OCI-LY7 (cell line): ENCODE results near the gene WNT3A. TPM values are rescaled to one million over a fixed set of nuclear protein-coding genes. Genes with fewer than 3 reads are reported as not detected.

Experiments
- BruUV-seq: library from RNA; stranded (reverse); fragments of 400-500 nt; replicated peaks from 2 replicates; lab custom pipeline; 2021; lab: Mats Ljungman, UMichigan
- CTCF ChIA-PET: fragments of 300-600 bp; sonication (Branson Sonifier 250); formaldehyde crosslinking; loops from one replicate; lab custom pipeline; 2022; ENCODE audit warnings: antibody characterized with exemption; ENCODE audit not compliant: unreplicated experiment; lab: Charles Lee
- POLR2A ChIA-PET: fragments of 300-600 bp; sonication (Branson Sonifier 250); formaldehyde crosslinking; loops from one replicate; lab custom pipeline; 2022; ENCODE audit warnings: antibody characterized with exemption; lab: Charles Lee
- DNase-seq: peaks from one replicate; pipeline ENCODE4 v3.0.0-alpha.2; 2015; ENCODE audit warnings: low spot score
- H2AFZ ChIP-seq: fragments of 200-600 bp; sonication (generic), shearing (Covaris generic); 2 replicates; pipeline ENCODE4 v1.6.1; 2014; ENCODE audit warnings: mild to moderate bottlenecking, antibody characterized with exemption, low read length, moderate library complexity
- H3K27ac ChIP-seq: fragments of 200-600 bp; sonication (generic); 2 replicates; pipeline ENCODE4 v1.5.1; 2014; ENCODE audit warnings: mixed run types, low read depth, mild to moderate bottlenecking, moderate library complexity, low read length, inconsistent platforms; ENCODE audit not compliant: poor library complexity, severe bottlenecking
- H3K36me3 ChIP-seq: fragments of 200-600 bp; sonication (generic); 2 replicates; pipeline ENCODE4 v1.6.1; 2014; ENCODE audit warnings: mild to moderate bottlenecking, antibody characterized with exemption, low read length, moderate library complexity, mixed read lengths; ENCODE audit not compliant: insufficient read depth
- H3K4me1 ChIP-seq: fragments of 200-600 bp; sonication (generic); 2 replicates; pipeline ENCODE4 v1.5.1; 2014; ENCODE audit warnings: mild to moderate bottlenecking, low read length; ENCODE audit not compliant: insufficient read depth, poor library complexity, severe bottlenecking
- H3K4me2 ChIP-seq: fragments of 200-600 bp; sonication (generic); 2 replicates; pipeline ENCODE4 v1.6.1; 2014; ENCODE audit warnings: mild to moderate bottlenecking, low read length
- H3K4me3 ChIP-seq: fragments of 200-600 bp; sonication (generic); 2 replicates; pipeline ENCODE4 v1.5.1; 2014; ENCODE audit warnings: mild to moderate bottlenecking, low read depth, low read length; ENCODE audit not compliant: poor library complexity, severe bottlenecking
- H3K79me2 ChIP-seq: fragments of 200-600 bp; sonication (generic); 2 replicates; pipeline ENCODE4 v1.6.1; 2016; ENCODE audit warnings: low read depth, mild to moderate bottlenecking, low read length, moderate library complexity, mixed read lengths; ENCODE audit not compliant: insufficient read depth
- H3K9me2 ChIP-seq: fragments of 200-600 bp; sonication (generic); 2 replicates; pipeline ENCODE4 v1.6.1; 2016; ENCODE audit warnings: mild to moderate bottlenecking, low read length, mixed read lengths; ENCODE audit not compliant: insufficient read depth
- H3K9me3 ChIP-seq: fragments of 200-600 bp; sonication (generic); 2 replicates; pipeline ENCODE4 v1.6.1; 2014; ENCODE audit warnings: mild to moderate bottlenecking, mixed run types, low read length, mixed read lengths
- H4K20me1 ChIP-seq: fragments of 200-600 bp; sonication (generic); 2 replicates; pipeline ENCODE4 v1.6.1; 2014; ENCODE audit warnings: mild to moderate bottlenecking, antibody characterized with exemption, low read length, moderate library complexity, mixed read lengths; ENCODE audit not compliant: insufficient read depth
- EZH2phosphoT487 ChIP-seq: fragments of 200-600 bp; sonication (generic); IDR thresholded peaks from 2 replicates; pipeline ENCODE4 v1.6.1; 2018; ENCODE audit warnings: low read depth, borderline replicate concordance, mild to moderate bottlenecking, mixed run types, antibody characterized with exemption, low read length, moderate library complexity, mixed read lengths
- intact Hi-C: fragments of 100-400 bp; cut with micrococcal nuclease; formaldehyde crosslinking; loops from one replicate; pipeline ENCODE4 v1.10.0; 2022; ENCODE audit not compliant: unreplicated experiment
- total RNA-seq, 2 experiments: library from RNA; depleted of rRNA in 1 of 2; stranded (reverse); fragments of >200 nt in 1 of 2; shearing (Covaris generic) in 1 of 2; gene quantifications; 2 replicates each; pipeline ENCODE4 v1.2.3, GENCODE V29; 2014 to 2022
- TF ChIP-seq, protein P1 (sequence below): fragments of 200-600 bp; sonication (generic); conservative IDR thresholded peaks from 2 replicates; pipeline ENCODE4 v1.5.1; 2014; ENCODE audit warnings: mild to moderate bottlenecking, antibody characterized with exemption, low read length, moderate library complexity, mixed read lengths

WNT3A gene
- total RNA-seq, 2 experiments from 2014 or later, result not detected

GRCh38 chr1:228101994-228102790, 95.4 kb downstream of the WNT3A start:
- H2AFZ ChIP-seq, result no peak overlapping the region
- H3K4me2 ChIP-seq, result peak overlapping the region; percentile 74
- ChIA-PET CTCF (no interaction called here), POLR2A (interaction anchor here (0.5 kb wide), 1 partner anchor 20 kb away, joined by 4 read pairs; no protein-coding TSS in a partner anchor)
- H3K4me3 ChIP-seq, result peak overlapping the region; percentile 81
- H3K4me1 ChIP-seq, result peaks cover 23% of the 10 kb centered on the region
- no peaks in the 10 kb centered on the region; the same call in 1 of the 2 replicates for H4K20me1 ChIP-seq
- peak overlapping the region; percentile 14 for H3K27ac ChIP-seq
- peaks cover 53% of the 10 kb centered on the region for H3K36me3 ChIP-seq
- intact Hi-C loops, result loop anchor here (1.0 kb wide), 2 partner anchors 18 to 103 kb away; no protein-coding TSS in a partner anchor
- H3K9me3 ChIP-seq, result no peaks in the 10 kb centered on the region
- TF ChIP-seq, protein P1, sequence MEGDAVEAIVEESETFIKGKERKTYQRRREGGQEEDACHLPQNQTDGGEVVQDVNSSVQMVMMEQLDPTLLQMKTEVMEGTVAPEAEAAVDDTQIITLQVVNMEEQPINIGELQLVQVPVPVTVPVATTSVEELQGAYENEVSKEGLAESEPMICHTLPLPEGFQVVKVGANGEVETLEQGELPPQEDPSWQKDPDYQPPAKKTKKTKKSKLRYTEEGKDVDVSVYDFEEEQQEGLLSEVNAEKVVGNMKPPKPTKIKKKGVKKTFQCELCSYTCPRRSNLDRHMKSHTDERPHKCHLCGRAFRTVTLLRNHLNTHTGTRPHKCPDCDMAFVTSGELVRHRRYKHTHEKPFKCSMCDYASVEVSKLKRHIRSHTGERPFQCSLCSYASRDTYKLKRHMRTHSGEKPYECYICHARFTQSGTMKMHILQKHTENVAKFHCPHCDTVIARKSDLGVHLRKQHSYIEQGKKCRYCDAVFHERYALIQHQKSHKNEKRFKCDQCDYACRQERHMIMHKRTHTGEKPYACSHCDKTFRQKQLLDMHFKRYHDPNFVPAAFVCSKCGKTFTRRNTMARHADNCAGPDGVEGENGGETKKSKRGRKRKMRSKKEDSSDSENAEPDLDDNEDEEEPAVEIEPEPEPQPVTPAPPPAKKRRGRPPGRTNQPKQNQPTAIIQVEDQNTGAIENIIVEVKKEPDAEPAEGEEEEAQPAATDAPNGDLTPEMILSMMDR, result peak; percentile 46; the same call in 1 of the 2 replicates
- TF ChIP-seq EZH2phosphoT487, result no peak
- no TSS peak for BruUV-seq
- no peaks in the 10 kb centered on the region for H3K79me2 ChIP-seq
- H3K9me2 ChIP-seq, result no peaks in the 10 kb centered on the region
- DNase-seq, result peak; percentile 57

DNA sequence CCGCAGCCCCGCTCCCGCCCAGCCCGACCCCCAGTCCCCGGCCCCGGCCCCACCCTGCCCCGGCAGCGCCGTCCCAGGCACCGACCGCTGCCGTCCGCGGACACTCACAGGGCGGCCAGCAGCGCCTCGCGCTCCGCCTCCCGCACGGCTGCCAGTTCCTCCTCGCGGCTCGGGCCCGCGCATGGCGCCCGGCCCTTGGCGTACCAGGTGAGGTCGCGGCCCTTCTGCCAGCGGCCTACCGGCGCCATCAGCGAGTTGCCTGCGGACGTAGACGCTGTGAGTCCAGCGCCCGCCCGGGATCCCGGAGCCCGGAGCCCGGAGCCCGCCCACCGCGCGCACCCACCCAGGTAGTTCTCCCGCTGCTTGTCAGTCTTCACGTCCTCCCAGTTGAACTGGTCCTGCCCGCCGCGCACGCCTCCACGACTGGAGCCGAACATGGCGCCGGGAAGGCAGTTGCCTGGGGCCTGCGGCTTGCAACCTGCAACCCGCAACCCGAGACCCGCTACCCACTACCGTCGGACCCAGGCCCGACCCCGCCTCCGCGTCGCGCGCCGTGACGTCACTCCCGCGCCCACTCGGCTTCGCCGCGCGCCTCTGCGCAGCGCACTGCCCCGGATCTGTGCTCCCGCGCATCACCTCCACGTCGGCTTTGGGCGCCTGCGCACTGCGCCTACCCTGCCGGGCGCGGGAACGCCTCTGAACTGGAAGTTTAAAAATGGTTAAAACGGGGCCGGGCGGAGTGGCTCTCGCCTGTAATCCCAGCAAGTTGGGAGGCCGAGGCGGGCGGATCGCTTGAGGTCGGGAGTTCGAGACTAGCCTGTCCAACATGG, 96.2 kb downstream of the WNT3A start, which contains the start of gene C1orf35:
Gene C1orf35 (minus strand): TSS at position 535 of the 830 bp plus-strand sequence. CDS start 98 bp downstream, at position 437.
- intact Hi-C loops, result loop anchor here (1.0 kb wide), 3 partner anchors 19 to 104 kb away; no protein-coding TSS in a partner anchor
- Histone ChIP-seq H3K4me1 (peaks cover 25% of the 10 kb centered on the region), H3K9me3 (no peaks in the 10 kb centered on the region), H4K20me1 (no peaks in the 10 kb centered on the region; the same call in 1 of the 2 replicates), H3K9me2 (no peaks in the 10 kb centered on the region), H3K4me2 (peak within 1 kb of the TSS; percentile 74), H3K36me3 (peaks cover 45% of the 10 kb centered on the region), H3K27ac (peak within 1 kb of the TSS; percentile 45), H3K4me3 (peak within 1 kb of the TSS; percentile 81), H2AFZ (peak within 1 kb of the TSS; percentile 61; the same call in 1 of the 2 replicates), H3K79me2 (no peaks in the 10 kb centered on the region)
- ChIA-PET POLR2A (interaction anchor here (1.2 kb wide), 1 partner anchor 11 kb away, joined by 3 read pairs; no protein-coding TSS in a partner anchor), CTCF (no interaction called here)
- BruUV-seq, result TSS peak; percentile 76
- TF ChIP-seq, protein P1, result no peak
- no peak for TF ChIP-seq EZH2phosphoT487
- peak; percentile 96 for DNase-seq
